Natural killer cell (primary cell): ENCODE data around the gene KASH5. TPM values are rescaled to one million over a fixed set of nuclear protein-coding genes. Genes with fewer than 3 reads are reported as not detected.
A peak's percentile ranks its signal among the peaks of the same experiment; 100 is the strongest.

ENCODE experiments used
- ATAC-seq, 3 donors: fragments of 150-1000 bp in 2 of 3; fragments of 200-7000 bp in 1 of 3; cut with Tn5 transposase; 1 replicate in 1 of 3; 2 replicates in 2 of 3; pipeline ENCODE4 v1.10.0; 2021; ENCODE audit warnings: mild to moderate bottlenecking in 2 of 3, moderate library complexity in 2 of 3
- DNase-seq, 2 donors: peaks; one replicate each; pipeline versions ENCODE4 v3.0.0 to v3.0.0-alpha.2; 2013 to 2021; ENCODE audit warnings: mixed read lengths in 1 of 2
- H3K27ac ChIP-seq: one replicate; pipeline ENCODE4 v1.5.1; 2013; ENCODE audit warnings: mild to moderate bottlenecking, low read length
- H3K27me3 ChIP-seq: one replicate; pipeline ENCODE4 v1.6.1; 2013; ENCODE audit warnings: low read length; ENCODE audit not compliant: control insufficient read depth, insufficient read depth
- H3K36me3 ChIP-seq: one replicate; pipeline ENCODE4 v1.6.1; 2013; ENCODE audit warnings: low read length; ENCODE audit not compliant: control insufficient read depth, insufficient read depth
- H3K4me1 ChIP-seq: one replicate; pipeline ENCODE4 v1.6.1; 2013; ENCODE audit warnings: low read length; ENCODE audit not compliant: control insufficient read depth, insufficient read depth
- H3K4me3 ChIP-seq: one replicate; pipeline ENCODE4 v1.5.1; 2013; ENCODE audit warnings: low read length
- H3K9me3 ChIP-seq: one replicate; pipeline ENCODE4 v1.6.1; 2013; ENCODE audit warnings: low read length; ENCODE audit not compliant: control insufficient read depth, insufficient read depth
- H3K27ac Mint-ChIP-seq, 2 donors: one replicate each; pipeline ENCODE4 v1.8.0; 2022; ENCODE audit warnings: mild to moderate bottlenecking in 2 of 2, mixed read lengths in 2 of 2, moderate library complexity in 1 of 2
- H3K27me3 Mint-ChIP-seq, 2 donors: one replicate each; pipeline ENCODE4 v1.8.0; 2022; ENCODE audit warnings: low read depth in 2 of 2, mixed read lengths in 2 of 2
- H3K36me3 Mint-ChIP-seq: one replicate; pipeline ENCODE4 v1.8.0; 2022; ENCODE audit warnings: mixed read lengths
- H3K4me1 Mint-ChIP-seq, 2 donors: one replicate each; pipeline ENCODE4 v1.8.0; 2022; ENCODE audit warnings: mixed read lengths in 2 of 2
- H3K4me3 Mint-ChIP-seq: one replicate; pipeline ENCODE4 v1.8.0; 2022; ENCODE audit warnings: mild to moderate bottlenecking, moderate library complexity, mixed read lengths
- H3K9me3 Mint-ChIP-seq, 2 donors: one replicate each; pipeline ENCODE4 v1.8.0; 2022; ENCODE audit warnings: mixed read lengths in 2 of 2
- WGBS: methylation state at CpG from one replicate; pipeline ENCODE4 v1.1.7; 2013; ENCODE audit warnings: missing lambda C conversion rate; ENCODE audit not compliant: insufficient coverage; 5-methylcytosine and 5-hydroxymethylcytosine counted together
- intact Hi-C: fragments of 100-400 bp; cut with micrococcal nuclease; formaldehyde crosslinking; loops from one replicate; pipeline ENCODE4 v1.14.2; 2022
- total RNA-seq, 4 donors: library from RNA; stranded (reverse); fragments of 120-200 nt in 1 of 4; gene quantifications; one replicate each; pipeline versions ENCODE4 v1.2.3 to v1.2.4, GENCODE V29; 2013 to 2022
- TF ChIP-seq, protein P1 (sequence below): fragments of 200-600 bp; IDR thresholded peaks from one replicate; pipeline ENCODE4 v1.8.0; 2022; ENCODE audit warnings: antibody characterized with exemption

The KASH5 gene
- total RNA-seq, 3 donors from 2014 or later (not counting 1 experiment from before 2014, with no cell fraction given): 0.73 to 0.80 TPM; not detected in 1

DNA sequence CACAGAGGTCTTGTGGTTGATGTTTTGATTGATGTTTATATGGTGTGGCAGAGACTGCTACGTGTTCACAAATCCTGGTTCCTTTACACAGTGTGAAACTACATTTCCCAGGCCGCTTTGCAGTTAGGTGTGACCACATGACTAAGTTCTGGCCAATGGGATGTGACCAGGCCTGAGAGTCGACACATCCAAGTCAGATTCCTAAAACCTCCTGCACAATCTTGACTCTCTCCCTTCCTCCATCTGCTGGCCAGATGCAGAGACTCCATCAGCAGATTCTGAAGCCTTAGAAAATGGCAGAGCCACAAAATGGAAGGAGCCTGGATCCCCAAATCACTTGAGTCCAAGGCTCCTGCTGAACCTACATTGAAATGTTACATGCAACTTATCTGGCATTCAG, 40.2 kb upstream of the KASH5 start:
- Histone ChIP-seq H3K9me3 (no peaks in the 10 kb centered on the region), H3K36me3 (no peaks in the 10 kb centered on the region), H3K27me3 (no peaks in the 10 kb centered on the region), H3K4me1 (peaks cover 26% of the 10 kb centered on the region), H3K27ac (no peak overlapping the region), H3K4me3 (no peak overlapping the region)
- H3K4me3 Mint-ChIP-seq: no peak overlapping the region
- no peaks in the 10 kb centered on the region for H3K9me3 Mint-ChIP-seq
- H3K27me3 Mint-ChIP-seq: peaks cover 0 to 3% of the 10 kb centered on the region in 2 donors
- no peak for ATAC-seq
- WGBS: 72% methylated on average over 3 of the region's 3 CpGs
- peak in 1 of 2 donors; percentile 38 for DNase-seq
- no peaks in the 10 kb centered on the region for H3K36me3 Mint-ChIP-seq
- intact Hi-C loops: no loop called here
- H3K27ac Mint-ChIP-seq: no peak overlapping the region
- peaks cover 16 to 18% of the 10 kb centered on the region in 2 donors for H3K4me1 Mint-ChIP-seq
- TF ChIP-seq, protein P1, sequence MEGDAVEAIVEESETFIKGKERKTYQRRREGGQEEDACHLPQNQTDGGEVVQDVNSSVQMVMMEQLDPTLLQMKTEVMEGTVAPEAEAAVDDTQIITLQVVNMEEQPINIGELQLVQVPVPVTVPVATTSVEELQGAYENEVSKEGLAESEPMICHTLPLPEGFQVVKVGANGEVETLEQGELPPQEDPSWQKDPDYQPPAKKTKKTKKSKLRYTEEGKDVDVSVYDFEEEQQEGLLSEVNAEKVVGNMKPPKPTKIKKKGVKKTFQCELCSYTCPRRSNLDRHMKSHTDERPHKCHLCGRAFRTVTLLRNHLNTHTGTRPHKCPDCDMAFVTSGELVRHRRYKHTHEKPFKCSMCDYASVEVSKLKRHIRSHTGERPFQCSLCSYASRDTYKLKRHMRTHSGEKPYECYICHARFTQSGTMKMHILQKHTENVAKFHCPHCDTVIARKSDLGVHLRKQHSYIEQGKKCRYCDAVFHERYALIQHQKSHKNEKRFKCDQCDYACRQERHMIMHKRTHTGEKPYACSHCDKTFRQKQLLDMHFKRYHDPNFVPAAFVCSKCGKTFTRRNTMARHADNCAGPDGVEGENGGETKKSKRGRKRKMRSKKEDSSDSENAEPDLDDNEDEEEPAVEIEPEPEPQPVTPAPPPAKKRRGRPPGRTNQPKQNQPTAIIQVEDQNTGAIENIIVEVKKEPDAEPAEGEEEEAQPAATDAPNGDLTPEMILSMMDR: no peak

DNA sequence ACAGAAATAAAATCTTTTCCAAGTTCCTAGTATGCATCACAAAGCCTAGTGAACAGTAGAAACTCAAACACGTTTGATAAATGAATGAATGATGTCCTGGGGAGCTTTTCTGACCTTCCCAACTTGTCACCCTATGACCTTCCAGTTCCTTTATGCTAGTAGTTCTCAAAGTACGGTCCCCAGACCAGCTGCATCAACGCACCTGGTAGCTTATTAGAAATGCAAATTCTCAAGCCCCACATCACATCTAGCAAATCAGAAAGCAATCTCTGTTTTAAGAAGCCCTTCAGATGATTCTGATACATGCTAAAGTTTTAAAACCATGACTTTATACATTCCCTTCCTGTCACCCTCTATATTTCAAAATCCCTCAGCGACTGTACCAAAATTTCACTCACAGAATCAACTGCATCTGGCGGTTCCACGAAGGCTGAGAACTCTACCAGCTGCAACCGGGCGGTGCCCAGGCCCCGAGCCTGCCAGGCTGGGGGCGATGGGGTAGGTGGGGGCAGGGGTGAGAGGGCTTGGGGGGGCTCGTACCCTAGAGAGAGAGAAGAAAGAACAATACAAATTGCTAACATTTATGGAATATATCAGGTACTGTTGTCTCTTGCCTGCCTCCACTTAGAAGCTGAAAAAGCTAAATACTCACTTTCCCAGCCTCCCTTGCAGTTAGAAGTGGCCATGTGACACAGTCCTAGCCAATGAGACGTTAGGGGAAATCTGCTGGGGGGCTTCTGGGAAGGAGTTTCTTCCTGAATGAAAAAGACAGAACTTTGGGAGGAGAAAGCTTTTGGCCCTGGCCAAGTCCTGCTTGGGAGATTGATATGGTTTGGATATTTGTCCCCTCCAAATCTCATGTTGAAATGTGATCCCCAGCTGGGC, 39.5 kb upstream of the KASH5 start:
- 80% methylated on average over 5 of the region's 12 CpGs for WGBS
- DNase-seq: no peak
- no peaks in the 10 kb centered on the region for H3K36me3 ChIP-seq
- H3K27ac Mint-ChIP-seq: no peak overlapping the region
- no peak for ATAC-seq
- no peak overlapping the region for H3K4me3 ChIP-seq
- intact Hi-C loops: no loop called here
- no peak overlapping the region for H3K27ac ChIP-seq
- TF ChIP-seq, protein P1: no peak
- H3K36me3 Mint-ChIP-seq: no peaks in the 10 kb centered on the region
- no peaks in the 10 kb centered on the region for H3K27me3 ChIP-seq
- no peak overlapping the region for H3K4me3 Mint-ChIP-seq
- H3K27me3 Mint-ChIP-seq: peaks cover 0 to 6% of the 10 kb centered on the region in 2 donors
- H3K9me3 Mint-ChIP-seq: no peaks in the 10 kb centered on the region
- H3K9me3 ChIP-seq: no peaks in the 10 kb centered on the region
- peaks cover 19% of the 10 kb centered on the region for H3K4me1 ChIP-seq
- peaks cover 13 to 15% of the 10 kb centered on the region in 2 donors for H3K4me1 Mint-ChIP-seq

DNA sequence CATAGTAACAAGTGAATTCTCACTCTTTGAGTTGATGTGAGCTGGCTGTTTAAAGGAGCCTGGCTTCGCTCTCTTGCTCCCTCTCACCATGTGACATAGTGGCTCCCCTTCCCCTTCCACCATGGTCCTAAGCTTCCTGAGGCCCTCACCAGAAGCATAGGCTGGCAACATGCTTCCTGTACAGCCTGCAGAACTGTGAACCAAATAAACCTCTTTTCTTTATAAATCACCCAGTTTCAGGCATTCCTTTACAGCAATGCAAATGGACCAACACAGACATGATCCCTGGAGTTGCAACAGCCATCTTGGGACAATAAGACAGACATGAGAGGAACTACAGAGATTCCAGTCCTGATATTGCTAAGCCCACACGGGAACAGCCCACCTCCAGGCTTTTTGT, 38.5 kb upstream of the KASH5 start:
- Histone ChIP-seq H3K4me3 (no peak overlapping the region), H3K36me3 (no peaks in the 10 kb centered on the region), H3K27me3 (no peaks in the 10 kb centered on the region), H3K4me1 (peaks cover 11% of the 10 kb centered on the region), H3K9me3 (no peaks in the 10 kb centered on the region), H3K27ac (no peak overlapping the region)
- Mint-ChIP-seq H3K9me3 (no peaks in the 10 kb centered on the region), H3K27ac (no peak overlapping the region), H3K4me3 (no peak overlapping the region), H3K27me3 (peaks cover 0 to 11% of the 10 kb centered on the region in 2 donors), H3K36me3 (no peaks in the 10 kb centered on the region), H3K4me1 (peaks cover 11% of the 10 kb centered on the region in 2 donors)
- 88% methylated on average over 2 of the region's 2 CpGs for WGBS
- TF ChIP-seq, protein P1: no peak
- no peak for DNase-seq
- intact Hi-C loops: no loop called here
- ATAC-seq: no peak
